ENCODE results near the gene DCAF11. TPM values are rescaled to one million over a fixed set of nuclear protein-coding genes. Genes with fewer than 3 reads are reported as not detected.
A peak's percentile ranks its signal among the peaks of the same experiment; 100 is the strongest.

DCAF11 gene
- total RNA-seq, 1 donor from 2014 or later = 30.7 TPM

DNA sequence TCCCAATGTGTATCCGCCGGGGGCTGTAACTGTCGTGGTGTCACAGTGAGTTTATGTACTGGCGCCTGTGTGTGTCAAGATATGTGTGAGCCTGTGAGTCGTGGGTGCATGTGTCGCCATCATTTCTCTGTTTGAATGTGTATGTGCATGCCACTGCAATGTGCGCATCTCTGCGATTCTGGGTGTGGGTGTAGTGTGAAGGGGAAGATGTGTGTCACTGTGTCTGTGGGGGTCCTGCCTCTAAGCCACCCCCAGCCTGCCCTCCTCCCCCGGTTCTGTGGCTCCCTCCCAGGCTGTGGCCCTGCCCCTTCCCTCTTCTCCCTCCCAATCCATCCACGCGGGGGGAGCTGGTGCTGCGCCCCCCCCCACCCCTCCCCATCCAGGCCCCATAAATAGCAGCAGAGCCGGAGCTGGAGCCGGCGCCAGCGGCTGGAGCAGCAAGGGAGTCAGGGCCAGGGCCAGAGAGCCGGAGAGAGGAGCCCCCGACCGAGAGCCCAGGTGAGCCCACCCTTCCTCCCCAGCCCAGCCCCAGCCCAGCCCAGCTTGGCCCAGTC, 43.4 kb upstream of the DCAF11 start, which contains the start of gene CPNE6:
TSS of gene CPNE6 (plus strand) at position 419 of the 554 bp plus-strand sequence. CDS start 1,375 bp downstream, outside the sequence.
- no peaks in the 10 kb centered on the region for H3K4me1 Mint-ChIP-seq (ENCODE audit: low read depth)
- DNase-seq (ENCODE audit: low spot score) = peak; percentile 62
- TF ChIP-seq, protein P1, sequence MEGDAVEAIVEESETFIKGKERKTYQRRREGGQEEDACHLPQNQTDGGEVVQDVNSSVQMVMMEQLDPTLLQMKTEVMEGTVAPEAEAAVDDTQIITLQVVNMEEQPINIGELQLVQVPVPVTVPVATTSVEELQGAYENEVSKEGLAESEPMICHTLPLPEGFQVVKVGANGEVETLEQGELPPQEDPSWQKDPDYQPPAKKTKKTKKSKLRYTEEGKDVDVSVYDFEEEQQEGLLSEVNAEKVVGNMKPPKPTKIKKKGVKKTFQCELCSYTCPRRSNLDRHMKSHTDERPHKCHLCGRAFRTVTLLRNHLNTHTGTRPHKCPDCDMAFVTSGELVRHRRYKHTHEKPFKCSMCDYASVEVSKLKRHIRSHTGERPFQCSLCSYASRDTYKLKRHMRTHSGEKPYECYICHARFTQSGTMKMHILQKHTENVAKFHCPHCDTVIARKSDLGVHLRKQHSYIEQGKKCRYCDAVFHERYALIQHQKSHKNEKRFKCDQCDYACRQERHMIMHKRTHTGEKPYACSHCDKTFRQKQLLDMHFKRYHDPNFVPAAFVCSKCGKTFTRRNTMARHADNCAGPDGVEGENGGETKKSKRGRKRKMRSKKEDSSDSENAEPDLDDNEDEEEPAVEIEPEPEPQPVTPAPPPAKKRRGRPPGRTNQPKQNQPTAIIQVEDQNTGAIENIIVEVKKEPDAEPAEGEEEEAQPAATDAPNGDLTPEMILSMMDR (IDR thresholded peaks at IDR 0.05) = no peak
- H3K9me3 Mint-ChIP-seq (ENCODE audit: low read depth) = no peaks in the 10 kb centered on the region
- H3K27ac Mint-ChIP-seq (ENCODE audit: unreplicated experiment) = no peak within 1 kb of the TSS
- H3K4me3 Mint-ChIP-seq (ENCODE audit: unreplicated experiment) = no peak within 1 kb of the TSS
- peaks cover 28% of the 10 kb centered on the region for H3K27me3 Mint-ChIP-seq (ENCODE audit: low read depth)
- no peaks in the 10 kb centered on the region for H3K36me3 Mint-ChIP-seq (ENCODE audit: low read depth)

DNA sequence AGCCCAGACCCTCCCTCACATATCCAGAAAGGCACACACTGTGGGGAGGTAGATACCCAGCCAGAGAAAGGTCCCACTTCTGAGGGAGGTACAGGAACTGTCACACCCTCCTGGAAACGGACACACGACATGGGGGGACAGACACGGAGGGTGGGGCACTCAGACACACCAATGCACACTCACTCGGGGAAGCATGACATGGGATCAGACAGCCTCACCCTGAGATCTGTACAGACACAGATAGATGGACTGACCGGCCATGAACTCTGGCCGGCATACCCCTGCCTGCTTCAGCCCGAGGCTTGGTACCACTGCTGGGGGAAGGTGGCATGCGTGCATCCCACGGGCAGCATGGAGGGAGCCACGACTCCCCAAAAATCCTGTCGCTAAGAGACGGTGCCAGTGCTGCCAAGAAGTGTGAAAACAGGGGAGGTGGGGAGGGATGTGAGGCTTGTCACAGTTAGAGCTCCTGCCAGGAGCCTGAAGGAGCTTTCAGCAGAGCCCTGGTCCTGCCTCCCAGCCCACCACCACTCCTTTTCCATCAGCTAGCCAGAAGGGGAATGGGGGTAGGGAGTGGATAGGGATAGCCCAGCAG, 42.6 kb upstream of the DCAF11 start:
- TF ChIP-seq, protein P1 (IDR thresholded peaks at IDR 0.05) = no peak
- Mint-ChIP-seq H3K36me3 (ENCODE audit: low read depth) (no peaks in the 10 kb centered on the region), H3K4me1 (ENCODE audit: low read depth) (no peaks in the 10 kb centered on the region), H3K4me3 (ENCODE audit: unreplicated experiment) (no peak overlapping the region), H3K27me3 (ENCODE audit: low read depth) (peaks cover 25% of the 10 kb centered on the region), H3K9me3 (ENCODE audit: low read depth) (no peaks in the 10 kb centered on the region), H3K27ac (ENCODE audit: unreplicated experiment) (no peak overlapping the region)
- peak; percentile 40 for DNase-seq (ENCODE audit: low spot score)

DNA sequence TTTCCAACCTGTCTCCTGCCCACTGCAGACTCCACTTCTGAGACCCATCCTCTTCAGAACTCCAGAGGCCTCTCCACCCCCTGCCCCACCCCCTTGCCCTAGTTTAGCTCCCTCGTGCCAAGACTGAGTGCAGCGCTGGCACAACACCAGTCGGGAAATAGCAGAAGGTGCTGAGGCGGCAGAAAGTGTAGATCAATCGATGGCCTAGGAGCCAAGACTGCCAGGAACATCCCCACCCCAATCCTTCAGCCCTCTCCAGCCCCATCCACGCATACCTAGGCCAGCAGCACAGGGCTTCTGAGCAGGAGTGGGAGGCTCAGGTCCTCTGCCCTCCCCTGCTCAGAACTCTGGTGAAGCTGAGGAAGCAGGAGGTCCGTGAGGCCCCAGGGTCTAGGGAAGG, 42.1 kb upstream of the DCAF11 start:
- Mint-ChIP-seq H3K36me3 (ENCODE audit: low read depth) (no peaks in the 10 kb centered on the region), H3K27me3 (ENCODE audit: low read depth) (peaks cover 24% of the 10 kb centered on the region), H3K4me1 (ENCODE audit: low read depth) (no peaks in the 10 kb centered on the region), H3K27ac (ENCODE audit: unreplicated experiment) (no peak overlapping the region), H3K4me3 (ENCODE audit: unreplicated experiment) (no peak overlapping the region), H3K9me3 (ENCODE audit: low read depth) (no peaks in the 10 kb centered on the region)
- TF ChIP-seq, protein P1 (IDR thresholded peaks at IDR 0.05) = no peak
- peak; percentile 76 for DNase-seq (ENCODE audit: low spot score)

DNA sequence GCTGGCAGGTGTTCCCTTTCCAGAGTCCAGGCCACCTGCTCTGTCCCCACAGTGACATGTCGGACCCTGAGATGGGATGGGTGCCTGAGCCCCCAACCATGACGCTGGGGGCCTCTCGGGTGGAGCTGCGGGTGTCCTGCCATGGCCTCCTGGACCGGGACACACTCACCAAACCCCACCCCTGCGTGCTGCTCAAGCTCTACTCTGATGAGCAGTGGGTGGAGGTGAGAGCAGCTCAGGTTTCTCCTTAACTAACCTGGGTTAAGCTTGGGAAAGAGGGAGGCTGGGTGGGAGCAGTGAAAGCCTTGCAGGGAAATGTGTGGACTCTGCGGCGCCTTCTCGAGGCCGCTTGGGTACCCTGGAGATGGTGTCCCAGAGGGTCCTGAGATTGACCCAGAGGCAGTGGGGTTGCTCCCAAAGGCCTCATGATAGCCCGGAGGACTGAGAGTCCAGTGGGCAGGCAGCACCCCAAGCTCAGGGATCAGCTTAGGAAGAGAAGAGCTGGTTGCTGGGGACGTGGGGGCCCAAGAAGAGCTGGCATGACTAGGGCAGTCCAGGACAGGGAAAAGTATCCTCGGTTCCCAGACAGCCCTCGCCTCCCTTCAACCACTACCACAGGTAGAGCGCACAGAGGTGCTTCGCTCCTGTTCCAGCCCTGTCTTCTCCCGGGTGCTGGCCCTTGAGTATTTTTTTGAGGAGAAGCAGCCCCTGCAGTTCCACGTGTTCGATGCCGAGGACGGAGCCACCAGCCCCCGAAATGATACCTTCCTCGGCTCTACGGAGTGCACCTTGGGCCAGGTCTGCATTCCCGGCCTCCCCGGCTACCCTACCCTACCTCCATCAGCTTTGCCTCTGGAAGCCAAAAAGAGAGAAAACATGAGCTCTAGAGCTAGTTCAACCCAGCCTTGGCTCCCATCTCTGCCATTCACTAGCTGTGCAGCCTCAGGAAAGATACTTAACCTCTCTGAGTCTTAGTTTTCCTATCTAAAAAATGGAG, 41.4 kb upstream of the DCAF11 start:
- H3K27me3 Mint-ChIP-seq (ENCODE audit: low read depth) = peaks cover 23% of the 10 kb centered on the region
- TF ChIP-seq, protein P1 (IDR thresholded peaks at IDR 0.05) = no peak
- no peaks in the 10 kb centered on the region for H3K36me3 Mint-ChIP-seq (ENCODE audit: low read depth)
- no peak overlapping the region for H3K4me3 Mint-ChIP-seq (ENCODE audit: unreplicated experiment)
- no peaks in the 10 kb centered on the region for H3K9me3 Mint-ChIP-seq (ENCODE audit: low read depth)
- no peaks in the 10 kb centered on the region for H3K4me1 Mint-ChIP-seq (ENCODE audit: low read depth)
- H3K27ac Mint-ChIP-seq (ENCODE audit: unreplicated experiment) = no peak overlapping the region
- no peak for DNase-seq (ENCODE audit: low spot score)

Measured in chondrocyte (in vitro differentiated cells).